ENCODE data around the gene C2orf92. TPM values are rescaled to one million over a fixed set of nuclear protein-coding genes. Genes with fewer than 3 reads are reported as not detected.

Gene C2orf92
- total RNA-seq, 1 donor from 2014 or later: 3.3 TPM

GRCh38 chr2:97702731-97703470, 33.4 kb downstream of the C2orf92 start:
- no peak for DNase-seq (ENCODE audit: low spot score)
- Mint-ChIP-seq H3K27ac (no peak overlapping the region), H3K27me3 (ENCODE audit: insufficient read depth, low read depth) (no peaks in the 10 kb centered on the region), H3K4me3 (no peak overlapping the region), H3K36me3 (no peaks in the 10 kb centered on the region), H3K4me1 (peaks cover 20% of the 10 kb centered on the region), H3K9me3 (no peaks in the 10 kb centered on the region)
- TF ChIP-seq EZH2 (IDR thresholded peaks at IDR 0.05): no peak
- TF ChIP-seq, protein P1, sequence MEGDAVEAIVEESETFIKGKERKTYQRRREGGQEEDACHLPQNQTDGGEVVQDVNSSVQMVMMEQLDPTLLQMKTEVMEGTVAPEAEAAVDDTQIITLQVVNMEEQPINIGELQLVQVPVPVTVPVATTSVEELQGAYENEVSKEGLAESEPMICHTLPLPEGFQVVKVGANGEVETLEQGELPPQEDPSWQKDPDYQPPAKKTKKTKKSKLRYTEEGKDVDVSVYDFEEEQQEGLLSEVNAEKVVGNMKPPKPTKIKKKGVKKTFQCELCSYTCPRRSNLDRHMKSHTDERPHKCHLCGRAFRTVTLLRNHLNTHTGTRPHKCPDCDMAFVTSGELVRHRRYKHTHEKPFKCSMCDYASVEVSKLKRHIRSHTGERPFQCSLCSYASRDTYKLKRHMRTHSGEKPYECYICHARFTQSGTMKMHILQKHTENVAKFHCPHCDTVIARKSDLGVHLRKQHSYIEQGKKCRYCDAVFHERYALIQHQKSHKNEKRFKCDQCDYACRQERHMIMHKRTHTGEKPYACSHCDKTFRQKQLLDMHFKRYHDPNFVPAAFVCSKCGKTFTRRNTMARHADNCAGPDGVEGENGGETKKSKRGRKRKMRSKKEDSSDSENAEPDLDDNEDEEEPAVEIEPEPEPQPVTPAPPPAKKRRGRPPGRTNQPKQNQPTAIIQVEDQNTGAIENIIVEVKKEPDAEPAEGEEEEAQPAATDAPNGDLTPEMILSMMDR (IDR thresholded peaks at IDR 0.05): no peak
- no peak for TF ChIP-seq EZH2phosphoT487 (IDR thresholded peaks at IDR 0.05)
- Histone ChIP-seq H3F3A (ENCODE audit: low read depth) (no peaks in the 10 kb centered on the region), H3K4me3 (no peak overlapping the region), H3K9me3 (ENCODE audit: low read depth) (no peaks in the 10 kb centered on the region), H2AFZ (replicated peaks) (no peak overlapping the region), H3K27ac (no peak overlapping the region), H3K36me3 (no peaks in the 10 kb centered on the region), H3K9ac (no peak overlapping the region), H3K27me3 (no peaks in the 10 kb centered on the region), H4K20me1 (ENCODE audit: low read depth) (no peaks in the 10 kb centered on the region), H3K79me2 (ENCODE audit: low read depth) (no peaks in the 10 kb centered on the region), H3K4me1 (no peaks in the 10 kb centered on the region), H3K4me2 (no peak overlapping the region)

- H3K9me3 ChIP-seq (ENCODE audit: low read depth): no peaks in the 10 kb centered on the region
- H3K4me3 ChIP-seq: no peak overlapping the region
- H3K9me3 Mint-ChIP-seq: no peaks in the 10 kb centered on the region
- no peaks in the 10 kb centered on the region for H3K27me3 ChIP-seq
- H3K36me3 ChIP-seq: no peaks in the 10 kb centered on the region
- H3K27me3 Mint-ChIP-seq (ENCODE audit: insufficient read depth, low read depth): peaks cover 3% of the 10 kb centered on the region
- H3K27ac ChIP-seq: no peak overlapping the region
- no peak for TF ChIP-seq EZH2 (IDR thresholded peaks at IDR 0.05)
- TF ChIP-seq EZH2phosphoT487 (IDR thresholded peaks at IDR 0.05): no peak
- TF ChIP-seq, protein P1 (IDR thresholded peaks at IDR 0.05): no peak
- H3K4me2 ChIP-seq: no peak overlapping the region
- no peaks in the 10 kb centered on the region for H4K20me1 ChIP-seq (ENCODE audit: low read depth)
- H3K4me3 Mint-ChIP-seq: no peak overlapping the region
- H3K4me1 ChIP-seq: no peaks in the 10 kb centered on the region
- H3K9ac ChIP-seq: no peak overlapping the region
- H2AFZ ChIP-seq (replicated peaks): no peak overlapping the region
- H3K27ac Mint-ChIP-seq: no peak overlapping the region
- peaks cover 20% of the 10 kb centered on the region for H3K4me1 Mint-ChIP-seq
- H3K36me3 Mint-ChIP-seq: no peaks in the 10 kb centered on the region
- H3K79me2 ChIP-seq (ENCODE audit: low read depth): no peaks in the 10 kb centered on the region
- DNase-seq (ENCODE audit: low spot score): no peak
- H3F3A ChIP-seq (ENCODE audit: low read depth): no peaks in the 10 kb centered on the region
Observed at GRCh38 chr2:97703741-97704140, 34.2 kb downstream of the C2orf92 start.

GRCh38 chr2:97704989-97705388, 35.5 kb downstream of the C2orf92 start:
- no peaks in the 10 kb centered on the region for H3K9me3 ChIP-seq (ENCODE audit: low read depth)
- H3K4me1 ChIP-seq: no peaks in the 10 kb centered on the region
- H3K9ac ChIP-seq: no peak overlapping the region
- no peak overlapping the region for H3K4me3 ChIP-seq
- TF ChIP-seq, protein P1 (IDR thresholded peaks at IDR 0.05): no peak
- TF ChIP-seq EZH2phosphoT487 (IDR thresholded peaks at IDR 0.05) (no peak), EZH2 (IDR thresholded peaks at IDR 0.05) (no peak)
- no peaks in the 10 kb centered on the region for H3K9me3 Mint-ChIP-seq
- peaks cover 18% of the 10 kb centered on the region for H3K4me1 Mint-ChIP-seq
- H3K27me3 ChIP-seq: no peaks in the 10 kb centered on the region
- H3K27me3 Mint-ChIP-seq (ENCODE audit: insufficient read depth, low read depth): peaks cover 7% of the 10 kb centered on the region
- no peaks in the 10 kb centered on the region for H4K20me1 ChIP-seq (ENCODE audit: low read depth)
- H2AFZ ChIP-seq (replicated peaks): no peak overlapping the region
- H3K4me3 Mint-ChIP-seq: peak overlapping the region; percentile 9
- H3K27ac Mint-ChIP-seq: no peak overlapping the region
- H3F3A ChIP-seq (ENCODE audit: low read depth): no peaks in the 10 kb centered on the region
- H3K36me3 Mint-ChIP-seq: peaks cover under 1% of the 10 kb centered on the region
- DNase-seq (ENCODE audit: low spot score): no peak
- H3K36me3 ChIP-seq: no peaks in the 10 kb centered on the region
- H3K79me2 ChIP-seq (ENCODE audit: low read depth): no peaks in the 10 kb centered on the region
- no peak overlapping the region for H3K27ac ChIP-seq
- no peak overlapping the region for H3K4me2 ChIP-seq

Measured in neural progenitor cell (in vitro differentiated cells).